ENCODE data around the gene SRRM1.
"Not testable (repeated sequence)": the region's sequence is repeated elsewhere in the genome, so short reads cannot be mapped to it uniquely, and the experiment has no call there.

The SRRM1 gene

GRCh38 chr1:24643363-24644099 lies 429 bp downstream of the SRRM1 start:
- peak; percentile 25 to 33 for ATAC-seq

GRCh38 chr1:24644100-24644384 lies 940 bp downstream of the SRRM1 start:
- no peak for ATAC-seq

GRCh38 chr1:24648919-24649318 lies 5.8 kb downstream of the SRRM1 start:
- peak in 1 of 2 donors; percentile 51 for ATAC-seq

- ATAC-seq = no peak
These were observed 9.3 kb downstream of the SRRM1 start for GRCh38 chr1:24652382-24652781.

GRCh38 chr1:24654010-24654409 lies 10.9 kb downstream of the SRRM1 start:
- ATAC-seq = no peak

GRCh38 chr1:24656046-24656445 lies 12.9 kb downstream of the SRRM1 start:
- ATAC-seq = no peak

GRCh38 chr1:24657781-24658180 lies 14.7 kb downstream of the SRRM1 start:
- ATAC-seq = no peak

- no peak for ATAC-seq
These were observed 16.2 kb downstream of the SRRM1 start for GRCh38 chr1:24659166-24659904.

GRCh38 chr1:24659993-24660665 lies 17.0 kb downstream of the SRRM1 start:
- no peak for ATAC-seq

- no peak for ATAC-seq
These were observed 21.5 kb downstream of the SRRM1 start for GRCh38 chr1:24664507-24665033.

- peak in 1 of 2 donors; percentile 38 for ATAC-seq
These were observed 23.7 kb downstream of the SRRM1 start for GRCh38 chr1:24666794-24667193.

GRCh38 chr1:24671372-24671771 lies 28.3 kb downstream of the SRRM1 start:
- not testable (repeated sequence) for ATAC-seq

- ATAC-seq = not testable (repeated sequence)
These were observed 29.6 kb downstream of the SRRM1 start for GRCh38 chr1:24672686-24673085.

- ATAC-seq = no peak
These were observed 30.2 kb downstream of the SRRM1 start for GRCh38 chr1:24673341-24673740.

GRCh38 chr1:24678421-24678820 lies 35.3 kb downstream of the SRRM1 start:
- not testable (repeated sequence) for ATAC-seq

- ATAC-seq = no peak
These were observed 36.6 kb downstream of the SRRM1 start for GRCh38 chr1:24679725-24680124.

- ATAC-seq = no peak
These were observed 40.6 kb downstream of the SRRM1 start for GRCh38 chr1:24683713-24684162.

- no peak for ATAC-seq
These were observed 44.9 kb downstream of the SRRM1 start for GRCh38 chr1:24688033-24688432.

GRCh38 chr1:24688621-24689195 lies 45.6 kb downstream of the SRRM1 start:
- peak; percentile 60 to 75 for ATAC-seq

- no peak for ATAC-seq
These were observed 47.9 kb downstream of the SRRM1 start for GRCh38 chr1:24691051-24691450.

- no peak for ATAC-seq
These were observed 49.4 kb downstream of the SRRM1 start for GRCh38 chr1:24692351-24692980.

GRCh38 chr1:24693827-24694379 lies 50.8 kb downstream of the SRRM1 start:
- no peak for ATAC-seq
